HepG2 (cell line): ENCODE measurements around the gene PJA1. TPM values are rescaled to one million over a fixed set of nuclear protein-coding genes. Genes with fewer than 3 reads are reported as not detected.

Experiments used
- ATAC-seq: fragments of 200-7000 bp; cut with Tn5 transposase; 3 replicates; pipeline ENCODE4 v1.9.1; 2020; ENCODE audit warnings: mild to moderate bottlenecking, moderate library complexity
- BruUV-seq: library from RNA; stranded (reverse); fragments of 400-500 nt; replicated peaks from 2 replicates; lab custom pipeline; 2021; lab: Mats Ljungman, UMichigan
- CTCF ChIA-PET: fragments of 300-600 bp; formaldehyde crosslinking; extraction: SDS; loops from one replicate; lab custom pipeline; 2021; ENCODE audit warnings: low total read pairs, inconsistent platforms, low intra/inter-chr PET ratio; lab: Yijun Ruan, JAX
- POLR2A ChIA-PET: fragments of 350-600 bp; sonication (Branson Sonifier 250); formaldehyde crosslinking; loops from one replicate; lab custom pipeline; 2020; ENCODE audit warnings: antibody characterized with exemption, inconsistent platforms; lab: Yijun Ruan, JAX
- DNase-seq: peaks from one replicate; pipeline ENCODE4 v3.0.0-alpha.2; 2015; ENCODE audit warnings: low spot score
- FAIRE-seq: peaks from 3 replicates; lab custom pipeline; 2011; peaks lifted over from hg19 to GRCh38; lab: Jason Lieb, UNC
- H2AFZ ChIP-seq: one replicate; pipeline ENCODE4 v1.6.1; 2011; ENCODE audit warnings: low read length, inconsistent platforms
- H3K27ac ChIP-seq: fragments of 300-600 bp; 3 replicates; pipeline ENCODE4 v1.8.0; 2011; ENCODE audit warnings: mixed run types, mild to moderate bottlenecking, mixed read lengths, low read length, inconsistent platforms; ENCODE audit not compliant: insufficient read depth; ENCODE audit errors: extremely low read length
- H3K27me3 ChIP-seq, 2 experiments: fragments of 200-600 bp in 1 of 2; 2 replicates in 1 of 2; 3 replicates in 1 of 2; pipeline versions ENCODE4 v1.6.0 to v1.8.0; 2011; ENCODE audit warnings: low read length in 2 of 2, mild to moderate bottlenecking in 2 of 2, moderate library complexity in 2 of 2, inconsistent platforms in 1 of 2; ENCODE audit not compliant: insufficient read depth in 2 of 2, control insufficient read depth in 1 of 2
- H3K36me3 ChIP-seq, 2 experiments: fragments of 200-600 bp in 1 of 2; replicated peaks in 1 of 2; 2 replicates in 1 of 2; 3 replicates in 1 of 2; pipeline versions ENCODE4 v1.5.1 to v1.8.0; 2011; ENCODE audit warnings: low read length in 2 of 2, inconsistent platforms in 1 of 2; ENCODE audit not compliant: insufficient read depth in 2 of 2, control insufficient read depth in 1 of 2
- H3K4me1 ChIP-seq: 2 replicates; pipeline ENCODE4 v1.5.1; 2012; ENCODE audit warnings: low read length, inconsistent platforms; ENCODE audit not compliant: insufficient read depth
- H3K4me2 ChIP-seq: 2 replicates; pipeline ENCODE4 v1.6.0; 2011; ENCODE audit warnings: low read depth, low read length, inconsistent platforms
- H3K4me3 ChIP-seq, 3 experiments: fragments of 200-600 bp in 1 of 3; sonication (generic), shearing (Covaris generic) in 1 of 3; replicated peaks in 1 of 3; 2 replicates each; pipeline ENCODE4 v1.5.1; 2011 to 2016; ENCODE audit warnings: low read length in 3 of 3, inconsistent platforms in 2 of 3, low read depth in 2 of 3, mild to moderate bottlenecking in 2 of 3, control low read depth in 1 of 3, mixed read lengths in 1 of 3; ENCODE audit not compliant: insufficient read depth in 1 of 3
- H3K79me2 ChIP-seq: one replicate; pipeline ENCODE4 v1.6.1; 2011; ENCODE audit warnings: low read length, inconsistent platforms; ENCODE audit not compliant: insufficient read depth
- H3K9ac ChIP-seq: 2 replicates; pipeline ENCODE4 v1.6.0; 2011; ENCODE audit warnings: mild to moderate bottlenecking, low read depth, low read length, inconsistent platforms; ENCODE audit not compliant: insufficient read depth
- H3K9me3 ChIP-seq: 2 replicates; pipeline ENCODE4 v1.5.1; 2012; ENCODE audit warnings: mild to moderate bottlenecking, low read length
- H4K20me1 ChIP-seq: 2 replicates; pipeline ENCODE4 v1.6.0; 2011; ENCODE audit warnings: inconsistent platforms, mild to moderate bottlenecking, low read length, moderate library complexity; ENCODE audit not compliant: insufficient read depth
- AKNA ChIP-seq: sonication (generic); formaldehyde crosslinking; IDR thresholded peaks from 2 replicates; pipeline ENCODE4 v1.4.0; 2020; ENCODE audit warnings: missing genetic modification reagents, borderline replicate concordance
- HHEX ChIP-seq: IDR thresholded peaks from 2 replicates; pipeline ENCODE4 v1.6.1; 2016; ENCODE audit warnings: control low read depth
- MTA1 ChIP-seq: sonication (generic); formaldehyde crosslinking; IDR thresholded peaks from 2 replicates; pipeline ENCODE4 v1.4.0; 2020; ENCODE audit warnings: missing genetic modification reagents, mild to moderate bottlenecking, borderline replicate concordance
- NCOA5 ChIP-seq: sonication (generic); formaldehyde crosslinking; IDR thresholded peaks from 2 replicates; pipeline ENCODE4 v1.4.0; 2020; ENCODE audit warnings: missing genetic modification reagents
- POLR2G ChIP-seq: fragments of 200-400 bp; formaldehyde crosslinking; IDR thresholded peaks from 2 replicates; pipeline ENCODE4 v1.6.1; 2018; ENCODE audit warnings: mild to moderate bottlenecking, low read depth, low read length, moderate library complexity
- SMAD9 ChIP-seq: sonication (generic); formaldehyde crosslinking; IDR thresholded peaks from 2 replicates; pipeline ENCODE4 v1.5.1; 2020; ENCODE audit warnings: mild to moderate bottlenecking, missing genetic modification reagents
- TBP ChIP-seq: sonication (generic); formaldehyde crosslinking; IDR thresholded peaks from 2 replicates; pipeline ENCODE4 v1.5.0; 2020; ENCODE audit warnings: missing genetic modification reagents
- XRCC5 ChIP-seq: fragments of 200-400 bp; formaldehyde crosslinking; optimal IDR thresholded peaks from 2 replicates; pipeline ENCODE3; 2017; ENCODE audit warnings: mild to moderate bottlenecking, low read length
- ZNF12 ChIP-seq: sonication (generic); formaldehyde crosslinking; IDR thresholded peaks from 2 replicates; pipeline ENCODE4 v1.5.0; 2020; ENCODE audit warnings: missing genetic modification reagents
- ZNF770 ChIP-seq: sonication (generic); formaldehyde crosslinking; IDR thresholded peaks from 2 replicates; pipeline ENCODE4 v1.5.0; 2020; ENCODE audit warnings: mild to moderate bottlenecking, missing genetic modification reagents
- WGBS: methylation state at CpG from one replicate; pipeline ENCODE4 v1.1.6; 2017; ENCODE audit warnings: low lambda C conversion rate; 5-methylcytosine and 5-hydroxymethylcytosine counted together
- in situ Hi-C: cut with HindIII; loops from 2 replicates; pipeline ENCODE4 v1.10.0; 2017; ENCODE audit warnings: low pct_unique_long_range_greater_than_20kb; ENCODE audit not compliant: extremely low pct_ligation_motif_present
- intact Hi-C: fragments of 100-400 bp; cut with micrococcal nuclease; formaldehyde crosslinking; loops from one replicate; pipeline ENCODE4 v1.10.0; 2022; ENCODE audit not compliant: unreplicated experiment
- polyA plus RNA-seq, 8 experiments: library from polyadenylated mRNA; depleted of rRNA in 3 of 8; stranded (reverse) in 7 of 8; unstranded in 1 of 8; fragments of >200 nt; fragmentation: Illumina TruSeq in 4 of 8; extraction: Trizol in 4 of 8; gene quantifications; 2 replicates each; pipeline versions ENCODE4 v1.2.1 to v1.2.3, GENCODE V29; 2011 to 2016; ENCODE audit warnings: low read depth in 4 of 8, missing spikeins in 1 of 8, mixed read lengths in 1 of 8; ENCODE audit not compliant: insufficient read depth in 1 of 8
- total RNA-seq, 5 experiments: library from RNA; depleted of rRNA; stranded (reverse); fragments of >200 nt; fragmentation: Illumina TruSeq; extraction: Trizol; gene quantifications; 2 replicates each; pipeline ENCODE4 v1.2.3, GENCODE V29; 2016; ENCODE audit warnings: low read depth in 1 of 5

Gene PJA1
- total and polyA plus RNA-seq, 2 of the 13 experiments (the other 11 are each of a cell fraction or from before 2014, with no cell fraction given), result 3.6 to 9.6 TPM

DNA sequence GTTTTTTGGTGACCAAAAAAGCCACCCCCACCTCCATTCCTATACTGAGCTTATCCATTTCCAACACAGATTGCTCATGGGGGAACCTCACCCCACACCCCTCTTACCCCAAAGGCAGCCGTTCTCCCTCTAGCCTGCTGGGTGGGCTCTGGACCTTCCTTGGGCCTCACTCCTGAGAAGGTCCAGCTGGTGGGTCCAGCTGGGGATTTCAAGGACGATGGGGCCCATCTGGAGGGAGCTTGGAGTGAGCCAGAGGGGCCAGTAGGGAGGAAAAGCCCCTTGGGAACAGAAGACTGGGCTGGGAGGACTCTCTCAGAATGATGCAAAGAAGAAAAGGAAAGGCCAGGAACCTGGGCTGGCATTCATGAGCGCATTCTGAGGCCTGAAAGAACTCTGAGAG, 42.0 kb upstream of the PJA1 start (continued):
- TF ChIP-seq ZNF770 (no peak), TBP (CRISPR knock-in tag) (no peak), POLR2G (no peak), HHEX (CRISPR knock-in tag) (no peak), SMAD9 (CRISPR knock-in tag) (no peak)

DNA sequence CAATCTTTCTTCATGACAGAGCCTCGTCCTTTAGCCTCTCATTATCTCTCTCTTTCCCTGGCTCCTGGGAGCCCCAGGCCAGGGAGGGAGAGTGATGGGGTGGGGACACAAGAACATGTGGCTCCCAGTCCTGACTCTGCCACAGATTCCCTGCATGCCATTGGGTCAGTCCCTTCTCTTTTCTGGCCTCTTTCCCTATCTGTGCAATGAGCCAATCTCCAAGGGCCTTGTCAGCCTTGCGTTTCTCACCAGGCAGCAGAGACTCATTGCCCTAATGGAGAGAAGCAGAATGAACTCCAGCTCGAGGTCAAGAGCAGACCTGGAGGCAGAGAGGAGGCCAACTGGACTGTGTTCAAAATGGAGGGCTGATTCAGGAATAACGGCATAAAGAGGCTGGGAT, 38.4 kb upstream of the PJA1 start:
- no peak for ATAC-seq
- CTCF ChIA-PET, result no interaction called here
- Histone ChIP-seq H4K20me1 (no peaks in the 10 kb centered on the region), H3K27ac (no peak overlapping the region), H3K4me2 (no peak overlapping the region), H3K79me2 (no peaks in the 10 kb centered on the region), H3K36me3 (no peaks in the 10 kb centered on the region), H3K9me3 (no peaks in the 10 kb centered on the region), H3K4me1 (0 out of 2 replicates have a peak, but pooled peaks cover under 1% of the 10 kb centered on the region), H3K4me3 (no peak overlapping the region), H3K9ac (no peak overlapping the region), H3K27me3 (no peaks in the 10 kb centered on the region; a peak in 1 of 5 replicates), H2AFZ (no peak overlapping the region)
- in situ Hi-C loops (no loop called here), intact Hi-C loops (no loop called here)
- WGBS, result 33% methylated on average over 3 of the region's 4 CpGs
- POLR2A ChIA-PET, result no interaction called here
- no peak for DNase-seq
- FAIRE-seq, result no peak
- TF ChIP-seq AKNA, result no peak
- TF ChIP-seq NCOA5, result no peak
- no peak for TF ChIP-seq ZNF12
- no peak for TF ChIP-seq XRCC5
- TF ChIP-seq MTA1, result no peak
- BruUV-seq, result no TSS peak
